Measurements from ENCODE around the gene NPAS3.

Gene NPAS3

GRCh38 chr14:33414041-33414440 lies 475.4 kb downstream of the NPAS3 start:
- ChIA-PET CTCF (interaction anchor here (0.9 to 1.1 kb wide), 2 partner anchors 17 to 35 kb away, joined by 3 read pairs; no protein-coding TSS in a partner anchor), POLR2A (no interaction called here)
- DNase-seq (ENCODE audit: extremely low spot score), result peak; percentile 3
- no peak for TF ChIP-seq CTCF (IDR thresholded peaks at IDR 0.05; ENCODE audit: control extremely low read depth, extremely low read depth, low read depth, missing control alignments)

GRCh38 chr14:33420051-33420627 lies 481.5 kb downstream of the NPAS3 start:
- ChIA-PET POLR2A (no interaction called here), CTCF (interaction anchor here (1.6 kb wide), 1 partner anchor 9 kb away, joined by 4 read pairs; no protein-coding TSS in a partner anchor)
- no peak for TF ChIP-seq CTCF (IDR thresholded peaks at IDR 0.05; ENCODE audit: control extremely low read depth, extremely low read depth, low read depth, missing control alignments)
- no peak for DNase-seq (ENCODE audit: extremely low spot score)

GRCh38 chr14:33430414-33431035 lies 491.8 kb downstream of the NPAS3 start:
- no peak for TF ChIP-seq CTCF (IDR thresholded peaks at IDR 0.05; ENCODE audit: control extremely low read depth, extremely low read depth, low read depth, missing control alignments)
- DNase-seq (ENCODE audit: extremely low spot score), result no peak
- CTCF ChIA-PET, result no interaction called here
- POLR2A ChIA-PET, result no interaction called here

GRCh38 chr14:33432407-33433023 lies 493.8 kb downstream of the NPAS3 start:
- DNase-seq (ENCODE audit: extremely low spot score), result no peak
- POLR2A ChIA-PET, result no interaction called here
- peak; percentile 21 for TF ChIP-seq CTCF (IDR thresholded peaks at IDR 0.05; ENCODE audit: control extremely low read depth, extremely low read depth, low read depth, missing control alignments)
- CTCF ChIA-PET, result no interaction called here

GRCh38 chr14:33433396-33433795 lies 494.7 kb downstream of the NPAS3 start:
- TF ChIP-seq CTCF (IDR thresholded peaks at IDR 0.05; ENCODE audit: control extremely low read depth, extremely low read depth, low read depth, missing control alignments), result no peak
- POLR2A ChIA-PET, result no interaction called here
- DNase-seq (ENCODE audit: extremely low spot score), result no peak
- CTCF ChIA-PET, result no interaction called here

- CTCF ChIA-PET, result no interaction called here
- TF ChIP-seq CTCF (IDR thresholded peaks at IDR 0.05; ENCODE audit: control extremely low read depth, extremely low read depth, low read depth, missing control alignments), result no peak
- DNase-seq (ENCODE audit: extremely low spot score), result no peak
- POLR2A ChIA-PET, result no interaction called here
Measured at GRCh38 chr14:33435911-33436689, 497.4 kb downstream of the NPAS3 start.
